HCT116 (cell line): ENCODE results near the gene RAP2B. TPM values are rescaled to one million over a fixed set of nuclear protein-coding genes. Genes with fewer than 3 reads are reported as not detected.

Experiments used
- ATAC-seq: fragments of 200-7000 bp; cut with Tn5 transposase; 2 replicates; pipeline ENCODE4 v1.9.1; 2020; ENCODE audit warnings: mild to moderate bottlenecking, moderate library complexity
- BruUV-seq: library from RNA; stranded (reverse); fragments of 400-500 nt; replicated peaks from 2 replicates; lab custom pipeline; 2021; lab: Mats Ljungman, UMichigan
- CTCF ChIA-PET: fragments of 300-600 bp; sonication (Branson Sonifier 250); formaldehyde crosslinking; loops from one replicate; lab custom pipeline; 2021; ENCODE audit warnings: antibody characterized with exemption; lab: Charles Lee
- POLR2A ChIA-PET: fragments of 300-600, 350-600 bp; sonication (Branson Sonifier 250); formaldehyde crosslinking; loops from one replicate; lab custom pipeline; 2021; ENCODE audit warnings: antibody characterized with exemption; lab: Charles Lee
- RAD21 ChIA-PET, 2 experiments: fragments of 300-600 bp; sonication (Branson Sonifier 250); formaldehyde crosslinking; loops; one replicate each; lab custom pipeline; 2023; ENCODE audit warnings: low total read pairs in 2 of 2; ENCODE audit not compliant: uncharacterized antibody in 2 of 2, unreplicated experiment in 2 of 2, low non-redundant PET in 1 of 2; lab: Charles Lee
- DNase-seq: peaks from one replicate; pipeline ENCODE4 v3.0.0-alpha.2; 2010; ENCODE audit warnings: low read depth, low spot score
- H2AFZ ChIP-seq: fragments of 200-600 bp; shearing (Covaris generic), sonication (generic); 2 replicates; pipeline ENCODE4 v1.6.1; 2017; ENCODE audit warnings: low read depth, mixed run types, mixed read lengths, antibody characterized with exemption, low read length; ENCODE audit not compliant: poor library complexity, severe bottlenecking
- H3K27ac ChIP-seq: 2 replicates; pipeline ENCODE4 v1.5.1; 2012; ENCODE audit warnings: low read depth, low read length
- H3K27me3 ChIP-seq: fragments of 200-600 bp; sonication (generic); 2 replicates; pipeline ENCODE4 v1.6.1; 2016; ENCODE audit warnings: mixed run types, low read length, mixed read lengths; ENCODE audit not compliant: insufficient read depth
- H3K36me3 ChIP-seq, 2 experiments: fragments of 200-500 bp in 1 of 2; fragments of 200-600 bp in 1 of 2; sonication (Bioruptor generic) in 1 of 2; sonication (generic) in 1 of 2; 2 replicates each; pipeline versions ENCODE4 v1.5.1 to v1.6.1; 2014 to 2016; ENCODE audit warnings: low read length in 2 of 2, inconsistent platforms in 1 of 2, mixed read lengths in 1 of 2, mixed run types in 1 of 2; ENCODE audit not compliant: insufficient read depth in 2 of 2, control insufficient read depth in 1 of 2
- H3K4me1 ChIP-seq, 2 experiments: fragments of 200-600 bp in 1 of 2; sonication (generic) in 1 of 2; 2 replicates each; pipeline versions ENCODE4 v1.5.1 to v1.6.1; 2012 to 2017; ENCODE audit warnings: low read length in 2 of 2, inconsistent platforms in 1 of 2, mild to moderate bottlenecking in 1 of 2, mixed read lengths in 1 of 2, mixed run types in 1 of 2, moderate library complexity in 1 of 2; ENCODE audit not compliant: insufficient read depth in 2 of 2, control insufficient read depth in 1 of 2
- H3K4me2 ChIP-seq: fragments of 200-600 bp; sonication (generic); 2 replicates; pipeline ENCODE4 v1.6.1; 2017; ENCODE audit warnings: mixed run types, low read length, mixed read lengths
- H3K4me3 ChIP-seq, 2 experiments: fragments of 200-600 bp in 1 of 2; sonication (generic) in 1 of 2; replicated peaks in 1 of 2; 2 replicates each; pipeline ENCODE4 v1.5.1; 2011 to 2016; ENCODE audit warnings: low read length in 2 of 2, control low read depth in 1 of 2, low read depth in 1 of 2, mild to moderate bottlenecking in 1 of 2, mixed read lengths in 1 of 2, mixed run types in 1 of 2
- H3K79me2 ChIP-seq: fragments of 200-600 bp; sonication (generic); 2 replicates; pipeline ENCODE4 v1.6.1; 2017; ENCODE audit warnings: mild to moderate bottlenecking, mixed run types, low read length, moderate library complexity, mixed read lengths; ENCODE audit not compliant: insufficient read depth
- H3K9ac ChIP-seq: fragments of 200-600 bp; sonication (generic); 2 replicates; pipeline ENCODE4 v1.6.1; 2016; ENCODE audit warnings: low read length, mixed read lengths
- H3K9me2 ChIP-seq: fragments of 200-600 bp; sonication (generic), shearing (Covaris generic); 2 replicates; pipeline ENCODE4 v1.6.1; 2017; ENCODE audit warnings: mixed run types, mild to moderate bottlenecking, moderate library complexity; ENCODE audit not compliant: insufficient read depth
- H3K9me3 ChIP-seq, 2 experiments: fragments of 200-500 bp in 1 of 2; fragments of 200-600 bp in 1 of 2; sonication (Bioruptor generic) in 1 of 2; sonication (generic) in 1 of 2; 2 replicates each; pipeline ENCODE4 v1.6.1; 2014 to 2017; ENCODE audit warnings: low read length in 2 of 2, mixed read lengths in 2 of 2, inconsistent platforms in 1 of 2, low read depth in 1 of 2, mild to moderate bottlenecking in 1 of 2, mixed run types in 1 of 2, moderate library complexity in 1 of 2; ENCODE audit not compliant: control insufficient read depth in 1 of 2, insufficient read depth in 1 of 2
- H4K20me1 ChIP-seq: fragments of 200-600 bp; sonication (generic), shearing (Covaris generic); 2 replicates; pipeline ENCODE4 v1.6.1; 2017; ENCODE audit warnings: mixed run types, mild to moderate bottlenecking, moderate library complexity; ENCODE audit not compliant: insufficient read depth
- CBX3 ChIP-seq: IDR thresholded peaks from 2 replicates; pipeline ENCODE4 v1.6.1; 2012; ENCODE audit warnings: low read depth
- CEBPB ChIP-seq: IDR thresholded peaks from 2 replicates; pipeline ENCODE4 v1.6.1; 2012; ENCODE audit warnings: low read depth
- ELF1 ChIP-seq: IDR thresholded peaks from 2 replicates; pipeline ENCODE4 v1.6.1; 2012; ENCODE audit warnings: low read depth, borderline replicate concordance
- EZH2 ChIP-seq: fragments of 200-600 bp; sonication (generic); IDR thresholded peaks from 2 replicates; pipeline ENCODE4 v1.6.1; 2017; ENCODE audit warnings: antibody characterized with exemption, mixed run types
- EZH2phosphoT487 ChIP-seq: fragments of 200-600 bp; IDR thresholded peaks from 2 replicates; pipeline ENCODE4 v1.6.1; 2018; ENCODE audit warnings: antibody characterized with exemption, borderline replicate concordance
- FOSL1 ChIP-seq: IDR thresholded peaks from 2 replicates; pipeline ENCODE4 v1.6.1; 2012; ENCODE audit warnings: low read depth
- POLR2A ChIP-seq: IDR thresholded peaks from 2 replicates; pipeline ENCODE4 v1.7.0; 2011; ENCODE audit warnings: borderline replicate concordance; ENCODE audit not compliant: insufficient read depth, insufficient read length; ENCODE audit errors: extremely low read depth
- POLR2AphosphoS5 ChIP-seq: IDR thresholded peaks from 2 replicates; pipeline ENCODE4 v1.6.1; 2011; ENCODE audit warnings: mild to moderate bottlenecking, low read depth, low read length, moderate library complexity
- RAD21 ChIP-seq: IDR thresholded peaks from 2 replicates; pipeline ENCODE4 v1.6.1; 2012; ENCODE audit warnings: low read depth, mild to moderate bottlenecking
- SIN3A ChIP-seq: IDR thresholded peaks from 2 replicates; pipeline ENCODE4 v1.6.1; 2012; ENCODE audit warnings: low read depth
- SRF ChIP-seq: IDR thresholded peaks from 2 replicates; pipeline ENCODE4 v1.6.1; 2012; ENCODE audit warnings: low read depth
- TCF7L2 ChIP-seq: IDR thresholded peaks from 2 replicates; pipeline ENCODE4 v1.7.0; 2011; ENCODE audit warnings: borderline replicate concordance, inconsistent platforms; ENCODE audit not compliant: insufficient read depth, insufficient read length; ENCODE audit errors: extremely low read depth
- ZFX ChIP-seq: fragments of 450-650 bp; IDR thresholded peaks from 2 replicates; pipeline ENCODE4 v1.6.1; 2017
- ZNF274 ChIP-seq: fragments of 200-500 bp; sonication (Bioruptor generic); IDR thresholded peaks from 2 replicates; pipeline ENCODE4 v1.6.1; 2014; ENCODE audit warnings: mild to moderate bottlenecking, low read depth, low read length, inconsistent platforms
- intact Hi-C: fragments of 100-400 bp; cut with micrococcal nuclease; formaldehyde crosslinking; loops from 2 replicates; pipeline ENCODE4 v1.10.0; 2022
- total RNA-seq: library from RNA; stranded (reverse); gene quantifications from one replicate; pipeline ENCODE4 v1.2.1, GENCODE V29; 2021; ENCODE audit not compliant: unreplicated experiment
- TF ChIP-seq, protein P1 (sequence below), 3 experiments: fragments of 200-600 bp in 1 of 3; sonication (generic) in 1 of 3; IDR thresholded peaks in 2 of 3; conservative IDR thresholded peaks in 1 of 3; 2 replicates each; pipeline ENCODE4 v1.5.1; 2012 to 2017; ENCODE audit warnings: low read depth in 2 of 3, low read length in 2 of 3, antibody characterized with exemption in 1 of 3, borderline replicate concordance in 1 of 3, control low read depth in 1 of 3, mild to moderate bottlenecking in 1 of 3, mixed read lengths in 1 of 3, mixed run types in 1 of 3, moderate library complexity in 1 of 3; ENCODE audit not compliant: insufficient read depth in 1 of 3
- TF ChIP-seq, protein P2 (sequence below): IDR thresholded peaks from 2 replicates; pipeline ENCODE4 v1.6.1; 2012
- TF ChIP-seq, protein P3 (sequence below): IDR thresholded peaks from 2 replicates; pipeline ENCODE4 v1.6.1; 2011; ENCODE audit warnings: mild to moderate bottlenecking, low read length, moderate library complexity; ENCODE audit not compliant: insufficient replicate concordance; ENCODE audit errors: extremely low read depth
- TF ChIP-seq, protein P4 (sequence below): IDR thresholded peaks from 2 replicates; pipeline ENCODE4 v1.6.1; 2012

The RAP2B gene
- total RNA-seq, 1 experiment from 2014 or later: 24.2 TPM

DNA sequence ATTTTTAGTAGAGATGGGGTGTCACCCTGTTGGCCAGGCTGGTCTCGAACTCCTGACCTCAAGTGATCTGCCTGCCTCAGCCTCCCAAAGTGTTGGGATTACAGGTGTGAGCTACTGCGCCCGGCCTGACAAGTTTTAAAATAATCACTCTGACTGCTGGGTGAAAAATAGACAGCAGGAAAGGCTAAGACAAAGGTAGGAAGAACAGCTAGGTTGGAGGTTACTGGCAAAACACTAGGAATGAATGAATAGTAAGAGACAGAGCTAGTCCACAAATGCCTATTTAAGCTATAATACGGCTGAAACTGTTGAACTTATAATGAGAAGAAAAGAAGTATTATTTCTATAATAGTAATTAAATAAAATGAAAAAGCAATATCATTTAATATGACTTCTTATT is 46.7 kb upstream of the RAP2B start:
- no peaks in the 10 kb centered on the region for H3K36me3 ChIP-seq
- no peak overlapping the region for H3K9ac ChIP-seq
- no peak for DNase-seq
- H3K27ac ChIP-seq: no peak overlapping the region
- no peak overlapping the region for H3K4me3 ChIP-seq
- H3K4me2 ChIP-seq: no peak overlapping the region
- no peaks in the 10 kb centered on the region for H3K27me3 ChIP-seq
- TF ChIP-seq ZNF274: no peak
- TF ChIP-seq, protein P1, sequence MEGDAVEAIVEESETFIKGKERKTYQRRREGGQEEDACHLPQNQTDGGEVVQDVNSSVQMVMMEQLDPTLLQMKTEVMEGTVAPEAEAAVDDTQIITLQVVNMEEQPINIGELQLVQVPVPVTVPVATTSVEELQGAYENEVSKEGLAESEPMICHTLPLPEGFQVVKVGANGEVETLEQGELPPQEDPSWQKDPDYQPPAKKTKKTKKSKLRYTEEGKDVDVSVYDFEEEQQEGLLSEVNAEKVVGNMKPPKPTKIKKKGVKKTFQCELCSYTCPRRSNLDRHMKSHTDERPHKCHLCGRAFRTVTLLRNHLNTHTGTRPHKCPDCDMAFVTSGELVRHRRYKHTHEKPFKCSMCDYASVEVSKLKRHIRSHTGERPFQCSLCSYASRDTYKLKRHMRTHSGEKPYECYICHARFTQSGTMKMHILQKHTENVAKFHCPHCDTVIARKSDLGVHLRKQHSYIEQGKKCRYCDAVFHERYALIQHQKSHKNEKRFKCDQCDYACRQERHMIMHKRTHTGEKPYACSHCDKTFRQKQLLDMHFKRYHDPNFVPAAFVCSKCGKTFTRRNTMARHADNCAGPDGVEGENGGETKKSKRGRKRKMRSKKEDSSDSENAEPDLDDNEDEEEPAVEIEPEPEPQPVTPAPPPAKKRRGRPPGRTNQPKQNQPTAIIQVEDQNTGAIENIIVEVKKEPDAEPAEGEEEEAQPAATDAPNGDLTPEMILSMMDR (IDR thresholded peaks at IDR 0.05 in 2 of 3, conservative IDR thresholded peaks at IDR 0.05 in 1 of 3; ENCODE audit: borderline replicate concordance in 1 of 3, insufficient read depth in 1 of 3, low read depth in 2 of 3, low read length in 2 of 3): no peak
- no peak for TF ChIP-seq ZFX
- no peak for TF ChIP-seq POLR2A
- TF ChIP-seq, protein P2, sequence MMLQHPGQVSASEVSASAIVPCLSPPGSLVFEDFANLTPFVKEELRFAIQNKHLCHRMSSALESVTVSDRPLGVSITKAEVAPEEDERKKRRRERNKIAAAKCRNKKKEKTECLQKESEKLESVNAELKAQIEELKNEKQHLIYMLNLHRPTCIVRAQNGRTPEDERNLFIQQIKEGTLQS: no peak
- no peak for TF ChIP-seq SIN3A
- TF ChIP-seq, protein P3, sequence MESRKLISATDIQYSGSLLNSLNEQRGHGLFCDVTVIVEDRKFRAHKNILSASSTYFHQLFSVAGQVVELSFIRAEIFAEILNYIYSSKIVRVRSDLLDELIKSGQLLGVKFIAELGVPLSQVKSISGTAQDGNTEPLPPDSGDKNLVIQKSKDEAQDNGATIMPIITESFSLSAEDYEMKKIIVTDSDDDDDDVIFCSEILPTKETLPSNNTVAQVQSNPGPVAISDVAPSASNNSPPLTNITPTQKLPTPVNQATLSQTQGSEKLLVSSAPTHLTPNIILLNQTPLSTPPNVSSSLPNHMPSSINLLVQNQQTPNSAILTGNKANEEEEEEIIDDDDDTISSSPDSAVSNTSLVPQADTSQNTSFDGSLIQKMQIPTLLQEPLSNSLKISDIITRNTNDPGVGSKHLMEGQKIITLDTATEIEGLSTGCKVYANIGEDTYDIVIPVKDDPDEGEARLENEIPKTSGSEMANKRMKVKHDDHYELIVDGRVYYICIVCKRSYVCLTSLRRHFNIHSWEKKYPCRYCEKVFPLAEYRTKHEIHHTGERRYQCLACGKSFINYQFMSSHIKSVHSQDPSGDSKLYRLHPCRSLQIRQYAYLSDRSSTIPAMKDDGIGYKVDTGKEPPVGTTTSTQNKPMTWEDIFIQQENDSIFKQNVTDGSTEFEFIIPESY: no peak
- TF ChIP-seq ELF1: no peak
- TF ChIP-seq, protein P4, sequence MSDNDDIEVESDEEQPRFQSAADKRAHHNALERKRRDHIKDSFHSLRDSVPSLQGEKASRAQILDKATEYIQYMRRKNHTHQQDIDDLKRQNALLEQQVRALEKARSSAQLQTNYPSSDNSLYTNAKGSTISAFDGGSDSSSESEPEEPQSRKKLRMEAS: no peak
- no peak for TF ChIP-seq SRF
- TF ChIP-seq FOSL1: no peak
- TF ChIP-seq POLR2AphosphoS5: no peak
- TF ChIP-seq TCF7L2: no peak
- TF ChIP-seq CEBPB: no peak
- TF ChIP-seq RAD21: no peak
- TF ChIP-seq EZH2: no peak
- no peak for TF ChIP-seq CBX3
- no peak for TF ChIP-seq EZH2phosphoT487
- BruUV-seq: no TSS peak
- ChIA-PET POLR2A (no interaction called here), CTCF (no interaction called here), RAD21 (no interaction called here)
- H2AFZ ChIP-seq: no peak overlapping the region
- no peaks in the 10 kb centered on the region for H4K20me1 ChIP-seq
- no peaks in the 10 kb centered on the region for H3K79me2 ChIP-seq
- intact Hi-C loops: no loop called here
- H3K9me2 ChIP-seq: no peaks in the 10 kb centered on the region
- ATAC-seq: no peak
- no peaks in the 10 kb centered on the region for H3K4me1 ChIP-seq
- no peaks in the 10 kb centered on the region for H3K9me3 ChIP-seq
